ENCODE data around the gene AMD1. TPM values are rescaled to one million over a fixed set of nuclear protein-coding genes. Genes with fewer than 3 reads are reported as not detected.

AMD1 gene
- total and polyA plus RNA-seq, 12 donors: 15.4 to 64.1 (median 43.5) TPM

GRCh38 chr6:110890288-110890687, 15.7 kb downstream of the AMD1 start:
- peaks cover 0 to 41% of the 10 kb centered on the region in 2 donors for H3K36me3 ChIP-seq (replicated peaks in 1 of 2)

GRCh38 chr6:110895907-110896608, 21.5 kb downstream of the AMD1 start:
- Histone ChIP-seq H3K4me3 (no peak overlapping the region), H3K27ac (no peak overlapping the region), H3K4me1 (replicated peaks in 1 of 2) (peaks cover 0 to 6% of the 10 kb centered on the region in 2 donors), H3K36me3 (replicated peaks in 1 of 2) (peaks cover 0 to 58% of the 10 kb centered on the region in 2 donors), H3K27me3 (no peaks in the 10 kb centered on the region), H3K9me3 (replicated peaks in 1 of 3) (no peaks in the 10 kb centered on the region)
- no peak for TF ChIP-seq CTCF (IDR thresholded peaks at IDR 0.05)
- no peak for TF ChIP-seq POLR2A (IDR thresholded peaks at IDR 0.05)
- intact Hi-C loops (cut with DNase I): no loop called here
- DNase-seq: no peak
- WGBS, 4 donors: 95 to 99% (median 97%) methylated on average over 4 of the region's 4 CpGs

More at GRCh38 chr6:110890288-110890687, 15.7 kb downstream of the AMD1 start:
- no peak overlapping the region for H3K4me3 ChIP-seq
- H3K4me1 ChIP-seq (replicated peaks in 1 of 2): peaks cover 0 to 13% of the 10 kb centered on the region in 2 donors
- WGBS, 4 donors: 93 to 97% (median 95%) methylated on average over 1 of the region's 1 CpG
- intact Hi-C loops (cut with DNase I): no loop called here
- H3K27ac ChIP-seq: no peak overlapping the region
- no peaks in the 10 kb centered on the region for H3K27me3 ChIP-seq
- H3K9me3 ChIP-seq (replicated peaks in 1 of 3): no peaks in the 10 kb centered on the region
- no peak for DNase-seq
- TF ChIP-seq CTCF (IDR thresholded peaks at IDR 0.05): no peak
- TF ChIP-seq POLR2A (IDR thresholded peaks at IDR 0.05): no peak

- Histone ChIP-seq H3K4me1 (replicated peaks in 1 of 2) (no peaks in the 10 kb centered on the region), H3K27ac (no peak overlapping the region), H3K4me3 (no peak overlapping the region), H3K36me3 (replicated peaks in 1 of 2) (peaks cover 0 to 45% of the 10 kb centered on the region in 2 donors), H3K9me3 (replicated peaks in 1 of 3) (no peaks in the 10 kb centered on the region), H3K27me3 (no peaks in the 10 kb centered on the region)
- WGBS, 4 donors: 93 to 99% (median 98%) methylated on average over 9 of the region's 9 CpGs
- DNase-seq: no peak
- intact Hi-C loops (cut with DNase I): no loop called here
- no peak for TF ChIP-seq POLR2A (IDR thresholded peaks at IDR 0.05)
- no peak for TF ChIP-seq CTCF (IDR thresholded peaks at IDR 0.05)
Measured at GRCh38 chr6:110897433-110897832, 22.8 kb downstream of the AMD1 start.

- whole genome bisulfite sequencing, 4 donors: 94 to 98% (median 96%) methylated on average over 5 of the region's 5 CpGs
- no peak for TF ChIP-seq POLR2A (IDR thresholded peaks at IDR 0.05)
- TF ChIP-seq CTCF (IDR thresholded peaks at IDR 0.05): no peak
- no peaks in the 10 kb centered on the region for H3K27me3 ChIP-seq
- H3K4me3 ChIP-seq: no peak overlapping the region
- peaks cover 0 to 39% of the 10 kb centered on the region in 2 donors for H3K36me3 ChIP-seq (replicated peaks in 1 of 2)
- no peaks in the 10 kb centered on the region for H3K4me1 ChIP-seq (replicated peaks in 1 of 2)
- H3K27ac ChIP-seq: no peak overlapping the region
- no peaks in the 10 kb centered on the region for H3K9me3 ChIP-seq (replicated peaks in 1 of 3)
- intact Hi-C loops (cut with DNase I): no loop called here
- DNase-seq: no peak
Measured at GRCh38 chr6:110898111-110898510, 23.5 kb downstream of the AMD1 start.
